Mesodermal cell (in vitro differentiated cells): Measurements from ENCODE around the gene SLC11A2.
A peak's percentile ranks its signal among the peaks of the same experiment; 100 is the strongest.
"Not testable (repeated sequence)": the region's sequence is repeated elsewhere in the genome, so short reads cannot be mapped to it uniquely, and the experiment has no call there.

Source experiments
- H3K27ac ChIP-seq: 2 replicates; pipeline ENCODE4 v1.7.0; 2013; ENCODE audit warnings: mild to moderate bottlenecking, low read depth, low read length, moderate library complexity; ENCODE audit not compliant: severe bottlenecking
- H3K36me3 ChIP-seq: 2 replicates; pipeline ENCODE4 v1.7.1; 2013; ENCODE audit warnings: mild to moderate bottlenecking, low read length, moderate library complexity; ENCODE audit not compliant: control insufficient read depth, insufficient read depth
- H3K4me1 ChIP-seq: one replicate; pipeline ENCODE4 v1.7.1; 2013; ENCODE audit warnings: mild to moderate bottlenecking, low read length; ENCODE audit not compliant: insufficient read depth, control insufficient read depth, poor library complexity, severe bottlenecking
- H3K4me3 ChIP-seq: 2 replicates; pipeline ENCODE4 v1.7.0; 2013; ENCODE audit warnings: low read length, control low read depth, mild to moderate bottlenecking; ENCODE audit not compliant: insufficient read depth, poor library complexity, severe bottlenecking; ENCODE audit errors: extremely low read depth
- H3K9me3 ChIP-seq: 2 replicates; pipeline ENCODE4 v1.7.1; 2013; ENCODE audit warnings: mild to moderate bottlenecking, low read length, moderate library complexity; ENCODE audit not compliant: control insufficient read depth
- WGBS, 2 experiments: methylation state at CpG; one replicate each; pipeline ENCODE4 v1.1.5; 2013; ENCODE audit warnings: missing lambda C conversion rate in 2 of 2; ENCODE audit not compliant: insufficient coverage in 2 of 2; 5-methylcytosine and 5-hydroxymethylcytosine counted together

SLC11A2 gene

GRCh38 chr12:51027342-51027835 is 1.2 kb upstream of the SLC11A2 start:
- no peaks in the 10 kb centered on the region for H3K9me3 ChIP-seq
- 92 to 98% methylated on average over 10 of the region's 15 CpGs for WGBS, 2 experiments
- no peak overlapping the region for H3K27ac ChIP-seq
- no peak overlapping the region for H3K4me3 ChIP-seq
- H3K36me3 ChIP-seq = peaks cover 6% of the 10 kb centered on the region
- H3K4me1 ChIP-seq = peaks cover 8% of the 10 kb centered on the region

DNA sequence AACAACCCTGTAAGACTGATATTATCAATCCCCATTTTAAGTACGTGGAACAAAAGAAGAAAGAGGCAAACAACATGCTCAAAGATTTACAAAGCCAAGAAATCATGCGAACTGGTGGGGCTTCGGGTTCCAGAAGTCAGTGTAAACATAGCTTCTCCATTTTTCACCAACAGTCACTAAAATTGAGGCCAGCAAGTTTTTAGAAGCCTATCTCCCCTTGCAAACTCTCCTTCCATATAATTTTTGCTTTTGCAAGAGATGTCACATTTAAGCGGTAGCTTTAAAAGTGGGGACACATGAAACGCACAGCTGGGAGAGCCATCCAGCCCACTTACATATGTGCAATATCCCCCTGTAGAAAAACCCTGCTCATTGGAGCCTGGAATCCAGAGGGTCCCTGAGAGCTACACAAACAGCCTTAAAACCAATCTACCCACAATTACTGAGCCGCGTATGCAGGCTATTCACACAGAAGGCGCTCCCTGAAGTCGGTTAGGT is 797 bp downstream of the SLC11A2 start:
- Histone ChIP-seq H3K9me3 (no peaks in the 10 kb centered on the region), H3K27ac (peak overlapping the region; percentile 91), H3K36me3 (peaks cover 10% of the 10 kb centered on the region), H3K4me1 (peaks cover 8% of the 10 kb centered on the region), H3K4me3 (peak overlapping the region; percentile 61)
- 6 to 8% methylated on average over 5 of the region's 9 CpGs for WGBS, 2 experiments

DNA sequence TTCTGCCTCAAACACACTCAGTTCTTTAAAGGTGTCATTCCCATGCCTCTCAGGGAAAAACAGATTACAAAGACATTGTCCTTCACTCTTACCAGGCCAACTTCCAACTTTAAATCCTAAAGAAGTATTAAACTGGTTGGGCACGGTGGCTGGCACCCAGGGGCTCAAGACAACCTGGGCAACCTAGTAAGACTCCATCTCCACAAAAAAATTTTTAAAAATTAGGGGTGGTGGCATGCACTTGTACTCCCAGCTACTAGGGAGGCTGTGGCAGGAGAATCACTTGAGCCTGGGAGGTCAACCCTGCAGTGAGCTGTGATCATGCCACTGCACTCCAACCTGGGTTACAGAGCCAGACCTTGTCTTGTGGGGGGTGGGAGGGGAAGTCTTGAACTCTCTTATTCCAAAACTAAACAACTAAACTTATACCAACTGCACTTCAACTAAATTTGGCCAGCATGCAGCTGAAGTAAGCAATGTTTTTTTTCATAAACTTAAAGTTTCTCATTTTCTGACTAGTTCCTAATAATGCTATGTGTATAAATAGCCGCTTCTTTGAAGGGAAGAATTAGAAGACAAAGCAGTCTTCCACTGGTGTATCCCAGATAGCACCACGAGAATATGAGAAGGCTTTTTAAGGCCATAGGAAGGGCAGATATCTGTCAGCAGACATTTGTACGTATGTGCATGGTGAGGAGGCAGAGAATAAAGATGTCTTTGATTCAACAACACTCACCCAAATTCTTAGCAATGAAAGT is 2.4 kb downstream of the SLC11A2 start:
- Histone ChIP-seq H3K4me1 (peaks cover 8% of the 10 kb centered on the region), H3K27ac (peak overlapping the region; percentile 91), H3K9me3 (no peaks in the 10 kb centered on the region), H3K36me3 (peaks cover 10% of the 10 kb centered on the region), H3K4me3 (peak overlapping the region; percentile 61)
- WGBS, 2 experiments = 87 to 88% methylated on average over 2 of the region's 4 CpGs

- Histone ChIP-seq H3K4me3 (no peak overlapping the region), H3K36me3 (peaks cover 10% of the 10 kb centered on the region), H3K27ac (no peak overlapping the region), H3K4me1 (peaks cover 8% of the 10 kb centered on the region), H3K9me3 (no peaks in the 10 kb centered on the region)
- WGBS, 2 experiments = no CpG with 5 or more reads among the region's 1 CpG
These were observed 4.5 kb downstream of the SLC11A2 start for GRCh38 chr12:51021694-51022093.

DNA sequence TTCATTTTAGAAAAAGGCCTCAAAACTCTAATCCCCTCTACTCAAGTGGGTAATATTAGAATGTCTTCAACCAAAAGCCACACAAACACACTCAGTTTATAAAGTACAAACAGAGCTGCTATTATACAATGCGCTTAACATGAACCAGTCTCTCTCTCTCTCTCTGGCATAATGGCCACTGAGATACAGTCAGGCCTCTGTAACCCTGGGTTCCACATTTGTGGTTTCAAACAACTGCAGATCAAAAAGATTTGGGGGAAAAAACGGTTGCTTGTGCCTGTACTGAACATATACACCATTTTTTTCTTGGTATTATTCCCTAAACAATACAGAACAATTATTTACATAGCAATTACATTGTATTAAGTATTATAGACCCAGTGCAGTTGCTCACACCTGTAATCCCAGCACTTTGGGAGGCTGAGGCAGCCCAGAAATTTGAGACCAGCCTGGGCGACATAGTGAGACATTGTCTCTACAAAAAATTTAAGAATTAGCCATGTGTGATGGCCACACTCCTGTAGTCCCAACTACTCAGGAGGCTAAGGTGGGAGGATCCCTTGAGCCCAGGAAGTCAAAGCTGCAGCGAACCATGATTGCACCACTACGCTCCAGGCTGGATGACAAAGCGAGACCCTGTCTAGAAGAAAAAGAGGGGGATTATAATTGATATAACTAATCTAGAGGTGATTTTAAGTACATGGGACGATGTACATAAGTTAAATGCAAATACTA is 5.6 kb downstream of the SLC11A2 start:
- H3K4me1 ChIP-seq = peaks cover 8% of the 10 kb centered on the region
- 89 to 100% methylated on average over 2 to 3 of the region's 7 CpGs for WGBS, 2 experiments

DNA sequence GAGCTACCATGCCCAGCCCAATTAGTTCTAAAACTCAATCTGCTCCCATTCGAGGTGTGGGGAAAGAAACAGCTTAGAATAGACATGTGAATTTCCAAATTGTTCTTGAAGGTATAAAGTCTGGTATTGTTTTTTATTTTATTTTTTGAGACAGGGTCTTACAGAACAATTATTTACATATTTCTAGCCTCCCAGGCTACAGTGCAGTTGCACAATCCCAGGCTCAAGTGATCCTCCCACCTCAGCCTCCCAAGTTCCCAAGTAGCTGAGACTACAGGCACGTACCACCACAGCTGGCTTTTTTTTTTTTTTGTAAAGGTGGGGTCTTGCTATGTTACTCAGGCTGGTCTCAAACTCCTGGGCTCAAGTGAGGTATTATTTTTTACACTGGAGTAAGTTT is 6.3 kb downstream of the SLC11A2 start:
- no peak overlapping the region for H3K4me3 ChIP-seq
- H3K4me1 ChIP-seq = peaks cover 8% of the 10 kb centered on the region
- WGBS, 2 experiments = 83% methylated on average over 1 of the region's 2 CpGs; no CpG with 5 or more reads in 1 of the 2 experiments
- H3K36me3 ChIP-seq = peaks cover 10% of the 10 kb centered on the region
- H3K27ac ChIP-seq = no peak overlapping the region
- no peaks in the 10 kb centered on the region for H3K9me3 ChIP-seq

More for the DNA sequence above, 5.6 kb downstream of the SLC11A2 start:
- no peak overlapping the region for H3K27ac ChIP-seq
- peaks cover 10% of the 10 kb centered on the region for H3K36me3 ChIP-seq
- H3K9me3 ChIP-seq = no peaks in the 10 kb centered on the region
- H3K4me3 ChIP-seq = no peak overlapping the region

- Histone ChIP-seq H3K4me3 (no peak overlapping the region), H3K36me3 (peaks cover 10% of the 10 kb centered on the region), H3K27ac (no peak overlapping the region), H3K9me3 (no peaks in the 10 kb centered on the region), H3K4me1 (peaks cover under 1% of the 10 kb centered on the region)
- WGBS, 2 experiments = 83 to 100% methylated on average over 1 of the region's 2 CpGs
These were observed 7.2 kb downstream of the SLC11A2 start for GRCh38 chr12:51018956-51019355.

DNA sequence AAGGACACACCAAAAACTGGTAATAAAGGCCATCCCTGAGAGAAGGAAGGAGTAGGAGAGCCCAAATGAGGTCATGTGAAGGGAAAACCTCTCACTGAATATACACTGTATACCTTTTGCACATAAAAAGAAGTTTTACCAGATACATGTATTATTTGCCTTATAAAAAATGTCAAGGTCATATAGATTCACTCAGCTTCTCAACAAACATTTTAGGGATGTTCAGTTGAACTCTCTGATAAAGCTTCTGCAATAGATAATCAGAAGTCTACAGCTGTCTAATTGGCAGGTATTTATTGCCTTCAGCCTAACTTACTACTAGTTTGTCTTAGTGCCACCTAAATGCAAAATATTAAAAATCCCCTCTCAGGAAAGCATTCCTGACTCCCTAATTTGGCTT is 8.7 kb downstream of the SLC11A2 start:
- peaks cover 4% of the 10 kb centered on the region for H3K36me3 ChIP-seq
- H3K9me3 ChIP-seq = no peaks in the 10 kb centered on the region

GRCh38 chr12:51014467-51014866 is 11.7 kb downstream of the SLC11A2 start:
- H3K4me3 ChIP-seq, H3K27ac ChIP-seq, H3K36me3 ChIP-seq, H3K9me3 ChIP-seq, H3K4me1 ChIP-seq: not testable (repeated sequence)
- 91 to 92% methylated on average over 6 to 7 of the region's 9 CpGs for WGBS, 2 experiments

More for the DNA sequence above, 8.7 kb downstream of the SLC11A2 start:
- H3K4me3 ChIP-seq = no peak overlapping the region
- H3K27ac ChIP-seq = no peak overlapping the region
- H3K4me1 ChIP-seq = no peaks in the 10 kb centered on the region

DNA sequence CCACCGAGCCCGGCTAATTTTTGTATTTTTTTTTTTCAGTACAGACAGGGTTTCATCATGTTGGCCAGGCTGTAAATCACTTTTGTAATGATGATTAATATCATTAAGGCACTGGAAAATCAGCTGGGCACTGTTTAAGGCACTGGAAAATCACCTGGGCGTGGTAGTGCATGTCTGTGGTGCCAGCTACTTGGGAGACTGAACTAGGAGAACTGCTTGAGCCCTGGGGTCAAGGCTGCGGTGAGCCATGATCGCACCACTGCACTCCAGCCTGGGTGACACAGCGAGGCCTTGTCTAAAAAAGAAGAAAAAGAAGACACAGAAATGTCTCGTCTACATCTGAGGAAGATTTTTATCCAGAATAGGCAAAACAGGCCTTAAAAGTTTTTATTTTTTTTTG is 12.7 kb downstream of the SLC11A2 start:
- peaks cover 4% of the 10 kb centered on the region for H3K36me3 ChIP-seq
- H3K27ac ChIP-seq = no peak overlapping the region
- no peaks in the 10 kb centered on the region for H3K9me3 ChIP-seq
- no peaks in the 10 kb centered on the region for H3K4me1 ChIP-seq
- 92 to 95% methylated on average over 7 of the region's 7 CpGs for WGBS, 2 experiments
- no peak overlapping the region for H3K4me3 ChIP-seq
